GM18909 (cell line): ENCODE results near the gene LDHAL6B.

ENCODE experiments used
- ATAC-seq: cut with Tn5 transposase; IDR thresholded peaks from one replicate; pipeline ENCODE4 v1.9.1; 2021; ENCODE audit warnings: mild to moderate bottlenecking; ENCODE audit not compliant: unreplicated experiment, poor library complexity

The LDHAL6B gene

GRCh38 chr15:59245559-59245958 is 38.9 kb downstream of the LDHAL6B start:
- ATAC-seq = no peak

- no peak for ATAC-seq
These were observed 40.7 kb downstream of the LDHAL6B start for GRCh38 chr15:59247364-59247763.

GRCh38 chr15:59249816-59250215 is 43.2 kb downstream of the LDHAL6B start:
- ATAC-seq = no peak

GRCh38 chr15:59250249-59250648 is 43.6 kb downstream of the LDHAL6B start:
- ATAC-seq = no peak

- ATAC-seq = peak; percentile 50
These were observed 44.6 kb downstream of the LDHAL6B start for GRCh38 chr15:59251001-59251845.

- no peak for ATAC-seq
These were observed 45.5 kb downstream of the LDHAL6B start for GRCh38 chr15:59252137-59252536.

- no peak for ATAC-seq
These were observed 49.2 kb downstream of the LDHAL6B start for GRCh38 chr15:59255680-59256336.

GRCh38 chr15:59256482-59256881 is 49.8 kb downstream of the LDHAL6B start:
- no peak for ATAC-seq

- no peak for ATAC-seq
These were observed 50.5 kb downstream of the LDHAL6B start for GRCh38 chr15:59257140-59257539.
